ENCODE measurements around the gene CARD10.

The CARD10 gene

DNA sequence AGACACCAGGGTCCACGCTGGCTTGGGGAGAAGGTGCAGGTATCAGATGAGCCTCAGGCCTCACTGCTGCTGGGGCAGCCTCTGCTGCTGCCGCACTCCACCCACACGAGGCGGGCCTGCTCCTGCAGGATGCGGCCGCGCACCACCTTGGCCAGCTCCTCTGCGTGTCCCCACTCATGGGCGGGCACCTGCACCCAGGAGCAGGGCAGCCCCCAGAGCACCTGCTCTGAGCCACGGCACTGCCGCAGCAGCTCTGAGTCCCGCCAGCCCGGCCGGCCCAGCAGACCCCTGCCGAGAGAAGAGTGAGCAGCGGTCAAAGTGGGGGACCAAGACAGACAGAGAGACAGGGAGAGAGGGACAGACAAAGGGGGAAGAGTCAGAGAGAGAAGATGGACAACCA is 28.1 kb downstream of the CARD10 start:
- Histone ChIP-seq H3K27ac (ENCODE audit: low read depth, low read length, severe bottlenecking) (no peak overlapping the region), H3K4me3 (ENCODE audit: extremely low read depth, insufficient read depth, low read length, poor library complexity, severe bottlenecking) (no peak overlapping the region), H3K4me1 (ENCODE audit: control insufficient read depth, insufficient read depth, low read length, poor library complexity, severe bottlenecking) (no peaks in the 10 kb centered on the region), H3K9me3 (ENCODE audit: control insufficient read depth, low read length) (no peaks in the 10 kb centered on the region), H3K36me3 (ENCODE audit: control insufficient read depth, insufficient read depth, low read length) (peaks cover 5% of the 10 kb centered on the region)
- WGBS, 2 experiments (ENCODE audit: insufficient coverage in 2 of 2), result 89 to 91% methylated on average over 15 of the region's 16 CpGs

DNA sequence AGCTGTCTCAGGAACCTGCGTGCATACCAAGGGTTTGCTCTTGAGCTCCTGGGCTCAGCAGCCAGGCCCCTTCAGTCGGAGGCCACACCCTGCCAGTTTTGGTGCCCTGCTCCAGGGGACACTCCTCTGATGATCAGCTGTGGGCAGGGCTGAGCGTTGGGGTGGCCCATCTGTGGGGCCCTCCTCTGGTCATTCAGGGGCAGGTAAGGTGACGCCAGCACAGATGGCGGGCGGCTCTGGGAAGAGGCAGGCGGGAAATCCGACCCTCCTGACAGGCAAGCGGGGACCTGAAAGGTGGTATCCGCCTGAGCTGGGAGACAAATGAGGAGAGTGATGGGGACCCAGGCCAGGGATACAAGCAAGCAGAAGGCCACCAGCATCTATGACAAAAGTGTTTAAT is 29.2 kb downstream of the CARD10 start:
- Histone ChIP-seq H3K9me3 (ENCODE audit: control insufficient read depth, low read length) (no peaks in the 10 kb centered on the region), H3K36me3 (ENCODE audit: control insufficient read depth, insufficient read depth, low read length) (no peaks in the 10 kb centered on the region), H3K4me1 (ENCODE audit: control insufficient read depth, insufficient read depth, low read length, poor library complexity, severe bottlenecking) (peaks cover 3% of the 10 kb centered on the region), H3K27ac (ENCODE audit: low read depth, low read length, severe bottlenecking) (no peak overlapping the region), H3K4me3 (ENCODE audit: extremely low read depth, insufficient read depth, low read length, poor library complexity, severe bottlenecking) (no peak overlapping the region)
- 98% methylated on average over 9 to 10 of the region's 10 CpGs for WGBS, 2 experiments (ENCODE audit: insufficient coverage in 2 of 2)

DNA sequence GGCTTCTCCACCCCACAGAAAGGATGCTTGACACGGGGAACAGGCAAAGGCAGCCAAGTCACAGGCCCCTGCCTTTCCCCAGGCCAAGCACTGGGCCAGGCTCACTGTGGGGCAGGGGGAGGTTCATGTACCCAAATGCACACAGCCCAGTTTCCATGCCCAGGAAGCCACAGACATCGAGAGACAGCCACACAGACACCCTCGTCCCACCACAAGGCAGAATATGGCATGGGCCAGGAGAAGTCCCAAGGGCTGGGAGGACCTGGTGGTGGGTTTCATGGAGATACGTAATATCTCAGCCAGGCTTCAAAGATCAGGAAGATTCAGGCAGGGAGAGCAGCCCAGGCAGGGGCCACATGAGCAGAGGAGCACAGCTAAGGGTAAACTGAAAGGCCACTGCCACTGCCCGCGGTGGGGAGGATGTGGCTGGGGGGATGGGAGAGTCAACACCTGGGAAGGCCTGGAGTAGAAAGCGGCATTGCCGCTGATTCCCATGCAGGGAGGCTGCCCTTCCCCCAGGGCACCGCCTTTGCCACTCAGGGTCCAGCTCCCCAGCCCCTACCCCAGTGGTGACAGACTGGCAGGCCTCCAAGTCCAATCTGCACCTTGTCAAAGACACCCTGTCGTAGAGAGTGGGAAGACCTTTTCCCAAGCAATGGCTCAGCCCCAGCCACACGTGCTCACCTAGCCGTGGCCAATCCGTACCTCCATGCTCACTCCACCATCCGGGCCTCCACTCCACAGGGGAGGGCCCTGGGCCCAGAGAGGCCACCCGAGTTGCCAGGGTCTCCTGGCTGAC is 30.7 kb downstream of the CARD10 start:
- Histone ChIP-seq H3K9me3 (ENCODE audit: control insufficient read depth, low read length) (no peaks in the 10 kb centered on the region), H3K4me3 (ENCODE audit: extremely low read depth, insufficient read depth, low read length, poor library complexity, severe bottlenecking) (no peak overlapping the region), H3K4me1 (ENCODE audit: control insufficient read depth, insufficient read depth, low read length, poor library complexity, severe bottlenecking) (peaks cover 18% of the 10 kb centered on the region), H3K27ac (ENCODE audit: low read depth, low read length, severe bottlenecking) (no peak overlapping the region), H3K36me3 (ENCODE audit: control insufficient read depth, insufficient read depth, low read length) (no peaks in the 10 kb centered on the region)
- 78 to 87% methylated on average over 12 to 13 of the region's 15 CpGs for WGBS, 2 experiments (ENCODE audit: insufficient coverage in 2 of 2)

DNA sequence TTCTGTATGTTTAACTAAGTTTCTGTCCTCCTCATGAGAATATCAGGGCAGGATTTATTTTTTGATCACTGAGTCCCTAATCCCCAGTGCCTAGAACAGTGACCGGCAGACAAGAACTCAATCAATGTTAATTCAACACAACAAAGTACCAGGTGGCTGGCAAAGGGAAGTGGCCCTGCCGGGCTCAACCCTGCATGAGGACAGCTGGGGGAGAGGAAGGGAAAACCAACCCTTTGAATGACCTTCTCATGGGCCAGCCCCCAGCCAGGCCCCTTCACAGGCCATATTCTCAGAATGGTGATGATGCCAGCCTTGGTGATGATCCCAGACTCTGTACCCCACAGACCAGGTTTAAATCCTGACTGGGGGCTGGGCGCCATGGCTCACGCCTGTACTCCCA is 31.6 kb downstream of the CARD10 start:
- peaks cover 23% of the 10 kb centered on the region for H3K4me1 ChIP-seq (ENCODE audit: control insufficient read depth, insufficient read depth, low read length, poor library complexity, severe bottlenecking)
- 87% methylated on average over 2 to 3 of the region's 4 CpGs for WGBS, 2 experiments (ENCODE audit: insufficient coverage in 2 of 2)
- no peaks in the 10 kb centered on the region for H3K36me3 ChIP-seq (ENCODE audit: control insufficient read depth, insufficient read depth, low read length)
- no peak overlapping the region for H3K27ac ChIP-seq (ENCODE audit: low read depth, low read length, severe bottlenecking)
- no peak overlapping the region for H3K4me3 ChIP-seq (ENCODE audit: extremely low read depth, insufficient read depth, low read length, poor library complexity, severe bottlenecking)
- no peaks in the 10 kb centered on the region for H3K9me3 ChIP-seq (ENCODE audit: control insufficient read depth, low read length)

DNA sequence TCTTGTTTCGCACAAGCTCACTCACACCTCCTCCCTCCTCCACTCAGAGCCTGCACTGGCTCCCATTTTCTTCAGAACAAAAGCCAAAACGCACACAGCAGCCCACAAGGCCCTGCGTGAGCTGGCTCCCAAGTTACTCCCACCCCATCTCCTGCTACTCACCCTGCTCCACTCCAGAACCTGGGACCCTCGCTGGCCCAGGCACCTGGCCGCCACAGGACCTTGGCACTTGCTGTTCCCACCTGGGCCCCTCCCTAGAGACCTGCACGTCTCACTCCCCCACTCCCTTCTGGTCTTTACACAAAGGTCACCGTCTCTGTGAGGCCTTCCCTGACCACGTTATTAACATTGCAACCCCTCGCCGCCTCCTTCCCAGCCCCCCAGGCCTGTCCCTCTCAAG is 32.1 kb downstream of the CARD10 start:
- Histone ChIP-seq H3K9me3 (ENCODE audit: control insufficient read depth, low read length) (no peaks in the 10 kb centered on the region), H3K4me1 (ENCODE audit: control insufficient read depth, insufficient read depth, low read length, poor library complexity, severe bottlenecking) (peaks cover 23% of the 10 kb centered on the region), H3K4me3 (ENCODE audit: extremely low read depth, insufficient read depth, low read length, poor library complexity, severe bottlenecking) (no peak overlapping the region), H3K27ac (ENCODE audit: low read depth, low read length, severe bottlenecking) (no peak overlapping the region), H3K36me3 (ENCODE audit: control insufficient read depth, insufficient read depth, low read length) (no peaks in the 10 kb centered on the region)
- 88 to 89% methylated on average over 6 to 10 of the region's 10 CpGs for WGBS, 2 experiments (ENCODE audit: insufficient coverage in 2 of 2)

DNA sequence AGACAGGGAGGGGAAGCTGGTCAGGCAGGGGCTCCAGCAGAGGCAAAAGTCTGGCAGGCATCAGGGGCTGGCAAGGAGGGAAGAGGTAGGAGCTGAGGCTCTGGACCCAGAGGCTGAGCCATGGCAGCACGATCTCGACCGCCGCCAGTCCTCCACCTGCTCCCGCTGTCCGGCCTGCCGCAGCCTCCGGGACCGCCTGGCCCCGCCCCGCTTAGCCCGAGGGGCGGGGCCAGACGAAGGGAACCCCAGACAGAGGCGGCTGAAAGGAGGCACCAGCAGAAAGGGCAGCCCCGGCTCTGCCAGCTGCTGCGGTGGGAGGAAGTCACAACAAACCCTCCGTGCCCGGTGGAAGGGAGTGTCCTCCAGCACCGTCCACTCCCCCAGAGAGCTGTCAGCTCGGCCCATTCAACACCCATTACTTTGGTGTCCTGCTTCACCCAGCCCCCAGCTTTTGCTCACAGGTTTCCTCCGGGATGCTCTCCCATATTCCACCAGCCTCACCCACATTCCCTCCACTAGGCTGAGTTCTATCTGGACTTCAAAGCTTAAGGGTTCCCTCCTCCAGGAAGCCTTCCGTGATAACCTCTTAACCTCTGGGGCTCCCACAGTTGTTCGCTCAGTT is 32.9 kb downstream of the CARD10 start, which contains the start of gene MFNG:
Gene MFNG, minus strand, starts transcription at position 161 of the 622 bp plus-strand sequence. CDS start 207 bp downstream, outside the sequence.
- no peaks in the 10 kb centered on the region for H3K36me3 ChIP-seq (ENCODE audit: control insufficient read depth, insufficient read depth, low read length)
- peaks cover 23% of the 10 kb centered on the region for H3K4me1 ChIP-seq (ENCODE audit: control insufficient read depth, insufficient read depth, low read length, poor library complexity, severe bottlenecking)
- WGBS, 2 experiments (ENCODE audit: insufficient coverage in 2 of 2), result 12 to 31% methylated on average over 9 to 24 of the region's 24 CpGs
- no peak within 1 kb of the TSS for H3K4me3 ChIP-seq (ENCODE audit: extremely low read depth, insufficient read depth, low read length, poor library complexity, severe bottlenecking)
- no peaks in the 10 kb centered on the region for H3K9me3 ChIP-seq (ENCODE audit: control insufficient read depth, low read length)
- no peak within 1 kb of the TSS for H3K27ac ChIP-seq (ENCODE audit: low read depth, low read length, severe bottlenecking)

DNA sequence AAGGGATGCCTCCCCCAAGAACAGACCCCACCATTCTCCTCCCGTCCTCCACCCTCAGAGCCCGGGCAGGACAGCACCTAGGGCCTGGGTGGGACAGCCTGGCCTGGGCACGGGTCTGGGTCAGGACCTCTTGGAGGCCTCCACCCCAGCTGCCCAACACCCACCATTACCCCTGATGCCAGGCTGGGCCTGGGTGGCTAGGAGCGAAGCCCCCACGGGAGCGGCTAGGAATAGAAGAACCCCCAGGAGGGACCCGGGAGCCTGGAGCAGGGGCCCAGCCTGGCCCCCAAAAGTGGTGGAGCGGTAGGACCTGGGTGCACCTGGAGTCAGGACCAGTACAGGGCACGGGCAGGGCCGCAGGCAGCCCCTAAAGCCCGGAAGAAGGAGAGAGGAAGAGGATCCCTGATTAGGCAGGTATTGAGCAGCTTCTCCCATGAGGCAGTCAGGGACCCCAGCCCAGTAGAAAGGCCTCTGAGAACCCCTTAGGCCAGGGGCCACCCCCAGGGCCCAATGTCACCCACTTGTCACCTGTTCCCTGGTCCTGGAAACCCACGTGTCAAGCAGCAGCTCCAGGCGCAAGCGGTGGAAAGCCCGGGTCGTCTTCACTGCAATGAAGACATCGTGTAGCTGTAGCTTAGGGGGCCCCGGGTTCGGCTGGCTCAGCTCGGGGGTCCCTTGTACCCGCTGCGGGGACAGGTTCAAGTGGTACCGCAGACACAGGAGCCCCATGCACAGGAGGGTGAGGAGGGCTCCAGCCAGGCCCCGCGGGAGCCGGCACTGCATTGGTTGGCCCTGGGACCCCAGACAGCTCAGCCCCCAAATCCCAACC is 33.6 kb downstream of the CARD10 start:
- H3K27ac ChIP-seq (ENCODE audit: low read depth, low read length, severe bottlenecking), result no peak overlapping the region
- H3K4me1 ChIP-seq (ENCODE audit: control insufficient read depth, insufficient read depth, low read length, poor library complexity, severe bottlenecking), result peaks cover 23% of the 10 kb centered on the region
- no peak overlapping the region for H3K4me3 ChIP-seq (ENCODE audit: extremely low read depth, insufficient read depth, low read length, poor library complexity, severe bottlenecking)
- WGBS, 2 experiments (ENCODE audit: insufficient coverage in 2 of 2), result 84 to 89% methylated on average over 19 to 21 of the region's 26 CpGs
- H3K36me3 ChIP-seq (ENCODE audit: control insufficient read depth, insufficient read depth, low read length), result no peaks in the 10 kb centered on the region
- no peaks in the 10 kb centered on the region for H3K9me3 ChIP-seq (ENCODE audit: control insufficient read depth, low read length)

DNA sequence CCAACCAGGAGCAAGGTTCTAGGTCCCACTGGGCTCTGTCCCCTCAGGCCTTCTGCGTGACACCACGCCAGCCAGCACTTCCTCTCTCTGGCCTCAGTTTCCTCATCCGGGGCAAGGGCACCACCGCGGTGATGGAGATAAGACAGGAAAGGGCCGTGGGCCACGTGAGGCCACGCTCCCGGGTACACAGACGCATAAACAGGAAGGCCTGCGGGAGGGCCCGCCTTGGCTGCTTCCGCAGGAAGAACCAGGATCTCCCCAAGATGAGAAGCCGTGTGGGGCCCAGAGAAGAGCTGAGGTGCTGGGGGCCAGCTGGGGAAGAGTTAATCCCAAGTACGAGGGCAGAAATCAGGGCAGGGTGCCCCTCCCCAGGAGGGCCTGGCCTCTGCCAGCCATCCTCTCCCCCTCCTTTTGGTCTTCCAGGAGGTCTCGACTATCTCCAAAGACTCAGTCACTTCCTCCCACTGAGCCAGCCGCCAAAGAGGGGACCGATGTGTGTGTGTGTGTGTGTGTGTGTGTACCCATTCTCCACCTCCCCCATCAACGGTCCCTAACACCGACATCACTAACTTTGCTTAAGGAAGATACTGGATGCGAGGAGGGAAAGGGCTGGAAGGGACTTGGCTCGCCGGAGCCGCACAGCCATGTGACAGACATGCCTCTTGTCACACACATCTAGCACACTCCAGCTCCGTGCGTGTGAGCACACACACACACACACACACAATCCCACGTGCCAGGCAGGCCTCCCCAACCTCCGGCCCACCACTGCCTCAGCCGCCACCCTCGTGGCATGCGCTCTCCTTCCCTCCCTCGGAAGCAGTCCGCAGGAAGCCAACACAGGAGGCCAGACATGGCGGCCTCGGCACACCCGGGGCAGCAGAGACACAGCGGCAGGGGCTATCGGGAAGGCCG is 34.5 kb downstream of the CARD10 start:
- Histone ChIP-seq H3K9me3 (ENCODE audit: control insufficient read depth, low read length) (no peaks in the 10 kb centered on the region), H3K4me3 (ENCODE audit: extremely low read depth, insufficient read depth, low read length, poor library complexity, severe bottlenecking) (no peak overlapping the region), H3K36me3 (ENCODE audit: control insufficient read depth, insufficient read depth, low read length) (no peaks in the 10 kb centered on the region), H3K27ac (ENCODE audit: low read depth, low read length, severe bottlenecking) (no peak overlapping the region), H3K4me1 (ENCODE audit: control insufficient read depth, insufficient read depth, low read length, poor library complexity, severe bottlenecking) (peaks cover 23% of the 10 kb centered on the region)
- 90 to 92% methylated on average over 27 to 30 of the region's 39 CpGs for WGBS, 2 experiments (ENCODE audit: insufficient coverage in 2 of 2)

DNA sequence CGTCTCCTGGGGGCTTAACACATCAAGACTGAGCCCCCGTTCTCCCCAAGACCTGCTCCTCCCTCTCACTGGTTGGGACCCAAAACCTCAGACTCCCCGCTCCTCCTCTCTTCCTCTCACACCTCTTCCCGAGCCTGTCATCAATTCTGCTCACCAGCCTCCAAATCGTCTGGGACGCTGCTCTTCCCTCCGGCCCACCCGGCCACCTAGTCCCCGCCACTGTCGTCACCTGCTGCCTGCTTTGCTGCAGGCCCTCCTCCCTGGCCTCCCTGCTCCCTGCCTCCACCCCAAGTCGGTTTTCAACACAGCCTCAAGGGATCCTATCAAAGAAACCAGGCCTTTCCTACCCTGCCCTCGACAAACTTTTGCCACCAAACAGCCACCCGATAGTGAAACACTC is 36.2 kb downstream of the CARD10 start:
- 87 to 90% methylated on average over 10 to 13 of the region's 13 CpGs for WGBS, 2 experiments (ENCODE audit: insufficient coverage in 2 of 2)
- Histone ChIP-seq H3K27ac (ENCODE audit: low read depth, low read length, severe bottlenecking) (no peak overlapping the region), H3K4me3 (ENCODE audit: extremely low read depth, insufficient read depth, low read length, poor library complexity, severe bottlenecking) (no peak overlapping the region)

DNA sequence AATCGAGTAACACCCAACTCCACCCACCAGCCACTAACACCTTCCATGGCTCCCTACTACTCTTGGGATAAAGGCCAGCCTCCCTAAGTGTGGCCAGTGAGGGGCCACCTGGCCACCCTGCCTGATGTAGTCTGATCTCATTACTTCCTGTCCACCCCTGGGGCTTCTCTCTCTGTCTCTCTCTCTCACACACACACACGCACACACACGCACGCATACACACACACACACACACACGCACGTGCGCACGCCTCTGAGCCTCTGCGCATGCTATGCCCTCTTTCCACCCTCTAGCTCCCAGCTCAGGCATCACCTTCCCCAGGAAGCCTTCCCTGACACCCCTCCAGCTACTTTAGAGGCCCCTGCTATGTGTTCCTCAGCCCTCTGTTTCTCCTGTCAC is 37.0 kb downstream of the CARD10 start:
- WGBS, 2 experiments (ENCODE audit: insufficient coverage in 2 of 2), result 92 to 99% methylated on average over 9 of the region's 9 CpGs
- H3K27ac ChIP-seq (ENCODE audit: low read depth, low read length, severe bottlenecking), result no peak overlapping the region
- H3K4me1 ChIP-seq (ENCODE audit: control insufficient read depth, insufficient read depth, low read length, poor library complexity, severe bottlenecking), result peaks cover 23% of the 10 kb centered on the region

More for the DNA sequence above, 36.2 kb downstream of the CARD10 start:
- no peaks in the 10 kb centered on the region for H3K9me3 ChIP-seq (ENCODE audit: control insufficient read depth, low read length)
- no peaks in the 10 kb centered on the region for H3K36me3 ChIP-seq (ENCODE audit: control insufficient read depth, insufficient read depth, low read length)
- peaks cover 23% of the 10 kb centered on the region for H3K4me1 ChIP-seq (ENCODE audit: control insufficient read depth, insufficient read depth, low read length, poor library complexity, severe bottlenecking)

More for the DNA sequence above, 37.0 kb downstream of the CARD10 start:
- Histone ChIP-seq H3K4me3 (ENCODE audit: extremely low read depth, insufficient read depth, low read length, poor library complexity, severe bottlenecking) (no peak overlapping the region), H3K36me3 (ENCODE audit: control insufficient read depth, insufficient read depth, low read length) (no peaks in the 10 kb centered on the region), H3K9me3 (ENCODE audit: control insufficient read depth, low read length) (no peaks in the 10 kb centered on the region)
